HepG2 (cell line): ENCODE measurements around the gene MADCAM1. TPM values are rescaled to one million over a fixed set of nuclear protein-coding genes. Genes with fewer than 3 reads are reported as not detected.

ENCODE experiments used
- ATAC-seq: fragments of 200-7000 bp; cut with Tn5 transposase; 3 replicates; pipeline ENCODE4 v1.9.1; 2020; ENCODE audit warnings: mild to moderate bottlenecking, moderate library complexity
- BruUV-seq: library from RNA; stranded (reverse); fragments of 400-500 nt; replicated peaks from 2 replicates; lab custom pipeline; 2021; lab: Mats Ljungman, UMichigan
- CTCF ChIA-PET: fragments of 300-600 bp; formaldehyde crosslinking; extraction: SDS; loops from one replicate; lab custom pipeline; 2021; ENCODE audit warnings: low total read pairs, inconsistent platforms, low intra/inter-chr PET ratio; lab: Yijun Ruan, JAX
- POLR2A ChIA-PET: fragments of 350-600 bp; sonication (Branson Sonifier 250); formaldehyde crosslinking; loops from one replicate; lab custom pipeline; 2020; ENCODE audit warnings: antibody characterized with exemption, inconsistent platforms; lab: Yijun Ruan, JAX
- DNase-seq: peaks from one replicate; pipeline ENCODE4 v3.0.0-alpha.2; 2015; ENCODE audit warnings: low spot score
- FAIRE-seq: peaks from 3 replicates; lab custom pipeline; 2011; peaks lifted over from hg19 to GRCh38; lab: Jason Lieb, UNC
- H2AFZ ChIP-seq: one replicate; pipeline ENCODE4 v1.6.1; 2011; ENCODE audit warnings: low read length, inconsistent platforms
- H3K27ac ChIP-seq: fragments of 300-600 bp; 3 replicates; pipeline ENCODE4 v1.8.0; 2011; ENCODE audit warnings: mixed run types, mild to moderate bottlenecking, mixed read lengths, low read length, inconsistent platforms; ENCODE audit not compliant: insufficient read depth; ENCODE audit errors: extremely low read length
- H3K27me3 ChIP-seq, 2 experiments: fragments of 200-600 bp in 1 of 2; 2 replicates in 1 of 2; 3 replicates in 1 of 2; pipeline versions ENCODE4 v1.6.0 to v1.8.0; 2011; ENCODE audit warnings: low read length in 2 of 2, mild to moderate bottlenecking in 2 of 2, moderate library complexity in 2 of 2, inconsistent platforms in 1 of 2; ENCODE audit not compliant: insufficient read depth in 2 of 2, control insufficient read depth in 1 of 2
- H3K36me3 ChIP-seq, 2 experiments: fragments of 200-600 bp in 1 of 2; replicated peaks in 1 of 2; 2 replicates in 1 of 2; 3 replicates in 1 of 2; pipeline versions ENCODE4 v1.5.1 to v1.8.0; 2011; ENCODE audit warnings: low read length in 2 of 2, inconsistent platforms in 1 of 2; ENCODE audit not compliant: insufficient read depth in 2 of 2, control insufficient read depth in 1 of 2
- H3K4me1 ChIP-seq: 2 replicates; pipeline ENCODE4 v1.5.1; 2012; ENCODE audit warnings: low read length, inconsistent platforms; ENCODE audit not compliant: insufficient read depth
- H3K4me2 ChIP-seq: 2 replicates; pipeline ENCODE4 v1.6.0; 2011; ENCODE audit warnings: low read depth, low read length, inconsistent platforms
- H3K4me3 ChIP-seq, 3 experiments: fragments of 200-600 bp in 1 of 3; sonication (generic), shearing (Covaris generic) in 1 of 3; replicated peaks in 1 of 3; 2 replicates each; pipeline ENCODE4 v1.5.1; 2011 to 2016; ENCODE audit warnings: low read length in 3 of 3, inconsistent platforms in 2 of 3, low read depth in 2 of 3, mild to moderate bottlenecking in 2 of 3, control low read depth in 1 of 3, mixed read lengths in 1 of 3; ENCODE audit not compliant: insufficient read depth in 1 of 3
- H3K79me2 ChIP-seq: one replicate; pipeline ENCODE4 v1.6.1; 2011; ENCODE audit warnings: low read length, inconsistent platforms; ENCODE audit not compliant: insufficient read depth
- H3K9ac ChIP-seq: 2 replicates; pipeline ENCODE4 v1.6.0; 2011; ENCODE audit warnings: mild to moderate bottlenecking, low read depth, low read length, inconsistent platforms; ENCODE audit not compliant: insufficient read depth
- H3K9me3 ChIP-seq: 2 replicates; pipeline ENCODE4 v1.5.1; 2012; ENCODE audit warnings: mild to moderate bottlenecking, low read length
- H4K20me1 ChIP-seq: 2 replicates; pipeline ENCODE4 v1.6.0; 2011; ENCODE audit warnings: inconsistent platforms, mild to moderate bottlenecking, low read length, moderate library complexity; ENCODE audit not compliant: insufficient read depth
- RAD21 ChIP-seq: fragments of 450-650 bp; formaldehyde crosslinking; IDR thresholded peaks from 2 replicates; pipeline ENCODE4 v1.5.0; 2020; ENCODE audit warnings: mild to moderate bottlenecking
- RFXAP ChIP-seq: sonication (generic); formaldehyde crosslinking; IDR thresholded peaks from 2 replicates; pipeline ENCODE4 v1.4.0; 2020; ENCODE audit warnings: missing genetic modification reagents, borderline replicate concordance
- TBX3 ChIP-seq: fragments of 450-650 bp; IDR thresholded peaks from 2 replicates; pipeline ENCODE4 v1.6.1; 2017; ENCODE audit warnings: antibody characterized with exemption, mild to moderate bottlenecking, inconsistent platforms, borderline replicate concordance
- ZNF180 ChIP-seq: sonication (generic); formaldehyde crosslinking; IDR thresholded peaks from 2 replicates; pipeline ENCODE4 v1.4.0; 2020; ENCODE audit warnings: low read depth, missing genetic modification reagents, borderline replicate concordance
- ZNF782 ChIP-seq: sonication (generic); formaldehyde crosslinking; IDR thresholded peaks from 2 replicates; pipeline ENCODE4 v1.4.0; 2020; ENCODE audit warnings: missing genetic modification reagents, mild to moderate bottlenecking, borderline replicate concordance
- WGBS: methylation state at CpG from one replicate; pipeline ENCODE4 v1.1.6; 2017; ENCODE audit warnings: low lambda C conversion rate; 5-methylcytosine and 5-hydroxymethylcytosine counted together
- in situ Hi-C: cut with HindIII; loops from 2 replicates; pipeline ENCODE4 v1.10.0; 2017; ENCODE audit warnings: low pct_unique_long_range_greater_than_20kb; ENCODE audit not compliant: extremely low pct_ligation_motif_present
- intact Hi-C: fragments of 100-400 bp; cut with micrococcal nuclease; formaldehyde crosslinking; loops from one replicate; pipeline ENCODE4 v1.10.0; 2022; ENCODE audit not compliant: unreplicated experiment
- polyA plus RNA-seq, 8 experiments: library from polyadenylated mRNA; depleted of rRNA in 3 of 8; stranded (reverse) in 7 of 8; unstranded in 1 of 8; fragments of >200 nt; fragmentation: Illumina TruSeq in 4 of 8; extraction: Trizol in 4 of 8; gene quantifications; 2 replicates each; pipeline versions ENCODE4 v1.2.1 to v1.2.3, GENCODE V29; 2011 to 2016; ENCODE audit warnings: low read depth in 4 of 8, missing spikeins in 1 of 8, mixed read lengths in 1 of 8; ENCODE audit not compliant: insufficient read depth in 1 of 8
- total RNA-seq, 5 experiments: library from RNA; depleted of rRNA; stranded (reverse); fragments of >200 nt; fragmentation: Illumina TruSeq; extraction: Trizol; gene quantifications; 2 replicates each; pipeline ENCODE4 v1.2.3, GENCODE V29; 2016; ENCODE audit warnings: low read depth in 1 of 5
- TF ChIP-seq, protein P1 (sequence below): sonication (generic); formaldehyde crosslinking; IDR thresholded peaks from 2 replicates; pipeline ENCODE4 v1.4.0; 2020; ENCODE audit warnings: missing genetic modification reagents, mild to moderate bottlenecking, borderline replicate concordance
- TF ChIP-seq, protein P2 (sequence below): sonication (generic); formaldehyde crosslinking; IDR thresholded peaks from 2 replicates; pipeline ENCODE4 v1.8.1; 2023; ENCODE audit warnings: mild to moderate bottlenecking, inconsistent platforms, moderate library complexity, missing genetic modification reagents, borderline replicate concordance

Gene MADCAM1
- total and polyA plus RNA-seq, 2 of the 13 experiments (the other 11 are each of a cell fraction or from before 2014, with no cell fraction given) = 0.29 to 0.33 TPM

DNA sequence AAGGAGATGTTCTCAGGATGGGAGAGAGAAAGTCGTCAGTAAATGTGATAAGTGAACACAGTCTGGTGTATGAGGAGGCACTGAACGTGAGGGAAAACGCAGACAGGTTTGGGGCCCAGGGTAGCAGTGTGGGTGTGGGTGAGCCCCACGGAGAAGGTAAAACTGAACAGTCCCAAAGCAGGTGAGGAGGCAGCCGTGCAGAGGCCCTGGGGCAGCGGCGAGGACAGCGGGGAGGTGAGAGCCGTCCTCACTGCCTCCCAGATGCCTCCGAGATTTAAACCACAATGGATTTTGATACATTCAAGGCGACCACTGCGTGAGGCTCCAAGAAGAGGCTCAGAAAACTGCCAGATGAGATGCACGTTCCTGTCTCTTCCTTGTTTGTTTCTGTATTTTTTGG is 20.9 kb upstream of the MADCAM1 start:
- H2AFZ ChIP-seq = no peak overlapping the region
- in situ Hi-C loops (no loop called here), intact Hi-C loops (no loop called here)
- ATAC-seq = no peak
- H3K4me1 ChIP-seq = no peaks in the 10 kb centered on the region
- no peak overlapping the region for H3K9ac ChIP-seq
- BruUV-seq = no TSS peak
- H3K36me3 ChIP-seq = no peaks in the 10 kb centered on the region
- no peak overlapping the region for H3K4me2 ChIP-seq
- FAIRE-seq = no peak
- no peaks in the 10 kb centered on the region for H4K20me1 ChIP-seq
- 50% methylated on average over 13 of the region's 13 CpGs for WGBS
- peaks cover 5 to 31% of the 10 kb centered on the region in 2 experiments; a peak in 4 of 5 replicates for H3K27me3 ChIP-seq
- CTCF ChIA-PET = no interaction called here
- H3K79me2 ChIP-seq = no peaks in the 10 kb centered on the region
- POLR2A ChIA-PET = no interaction called here
- no peaks in the 10 kb centered on the region for H3K9me3 ChIP-seq
- H3K27ac ChIP-seq = no peak overlapping the region
- H3K4me3 ChIP-seq = no peak overlapping the region
- TF ChIP-seq, protein P1, sequence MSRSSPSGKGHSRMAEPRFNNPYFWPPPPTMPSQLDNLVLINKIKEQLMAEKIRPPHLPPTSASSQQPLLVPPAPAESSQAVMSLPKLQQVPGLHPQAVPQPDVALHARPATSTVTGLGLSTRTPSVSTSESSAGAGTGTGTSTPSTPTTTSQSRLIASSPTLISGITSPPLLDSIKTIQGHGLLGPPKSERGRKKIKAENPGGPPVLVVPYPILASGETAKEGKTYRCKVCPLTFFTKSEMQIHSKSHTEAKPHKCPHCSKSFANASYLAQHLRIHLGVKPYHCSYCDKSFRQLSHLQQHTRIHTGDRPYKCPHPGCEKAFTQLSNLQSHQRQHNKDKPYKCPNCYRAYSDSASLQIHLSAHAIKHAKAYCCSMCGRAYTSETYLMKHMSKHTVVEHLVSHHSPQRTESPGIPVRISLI (CRISPR knock-in tag) = no peak
- TF ChIP-seq RFXAP (CRISPR knock-in tag) (no peak), ZNF180 (CRISPR knock-in tag) (no peak), RAD21 (CRISPR knock-in tag) (no peak), ZNF782 (CRISPR knock-in tag) (no peak), TBX3 (no peak)
- TF ChIP-seq, protein P2, sequence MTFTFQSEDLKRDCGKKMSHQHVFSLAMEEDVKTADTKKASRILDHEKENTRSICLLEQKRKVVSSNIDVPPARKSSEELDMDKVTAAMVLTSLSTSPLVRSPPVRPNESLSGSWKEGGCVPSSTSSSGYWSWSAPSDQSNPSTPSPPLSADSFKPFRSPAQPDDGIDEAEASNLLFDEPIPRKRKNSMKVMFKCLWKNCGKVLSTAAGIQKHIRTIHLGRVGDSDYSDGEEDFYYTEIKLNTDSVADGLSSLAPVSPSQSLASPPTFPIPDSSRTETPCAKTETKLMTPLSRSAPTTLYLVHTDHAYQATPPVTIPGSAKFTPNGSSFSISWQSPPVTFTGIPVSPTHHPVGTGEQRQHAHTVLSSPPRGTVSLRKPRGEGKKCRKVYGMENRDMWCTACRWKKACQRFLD (CRISPR knock-in tag) = no peak
- DNase-seq = no peak
